Endothelial cell of umbilical vein (primary cell): ENCODE data around the gene PXK. TPM values are rescaled to one million over a fixed set of nuclear protein-coding genes. Genes with fewer than 3 reads are reported as not detected.
A peak's percentile ranks its signal among the peaks of the same experiment; 100 is the strongest.

Experiments
- BruUV-seq: library from RNA; stranded (reverse); fragments of 400-500 nt; replicated peaks from 2 replicates; lab custom pipeline; 2021; lab: Mats Ljungman, UMichigan
- CTCF ChIA-PET: fragments of 300-600, 350-600 bp; sonication (Branson Sonifier 250); formaldehyde crosslinking; loops from one replicate; lab custom pipeline; 2021; ENCODE audit warnings: antibody characterized with exemption, inconsistent platforms; lab: Charles Lee
- POLR2A ChIA-PET: fragments of 300-600, 350-600 bp; sonication (Branson Sonifier 250); formaldehyde crosslinking; loops from one replicate; lab custom pipeline; 2021; ENCODE audit warnings: antibody characterized with exemption, inconsistent platforms; lab: Charles Lee
- DNase-seq: peaks from one replicate; pipeline ENCODE4 v3.0.0-alpha.2; 2011; ENCODE audit warnings: low read depth, low spot score
- FAIRE-seq: peaks from 2 replicates; lab custom pipeline; 2011; peaks lifted over from hg19 to GRCh38; lab: Jason Lieb, UNC
- H2AFZ ChIP-seq: 2 replicates; pipeline ENCODE4 v1.6.0; 2012; ENCODE audit warnings: low read depth, low read length, control low read depth, inconsistent platforms
- H3K27ac ChIP-seq: 2 replicates; pipeline ENCODE4 v1.5.1; 2011; ENCODE audit warnings: low read depth, mild to moderate bottlenecking, control low read depth, low read length, moderate library complexity; ENCODE audit not compliant: insufficient read depth
- H3K27me3 ChIP-seq, 2 experiments: 2 replicates each; pipeline versions ENCODE4 v1.6.0 to v1.6.1; 2011; ENCODE audit warnings: low read length in 2 of 2, mixed read lengths in 1 of 2; ENCODE audit not compliant: control insufficient read depth in 2 of 2, insufficient read depth in 2 of 2
- H3K36me3 ChIP-seq, 2 experiments: 2 replicates in 1 of 2; 3 replicates in 1 of 2; pipeline ENCODE4 v1.5.1; 2011; ENCODE audit warnings: low read length in 2 of 2, mild to moderate bottlenecking in 1 of 2, moderate library complexity in 1 of 2; ENCODE audit not compliant: control insufficient read depth in 2 of 2, insufficient read depth in 2 of 2; ENCODE audit errors: extremely low read depth in 1 of 2
- H3K4me1 ChIP-seq: 3 replicates; pipeline ENCODE4 v1.5.1; 2011; ENCODE audit warnings: mild to moderate bottlenecking, low read length; ENCODE audit not compliant: control insufficient read depth, insufficient read depth; ENCODE audit errors: extremely low read depth
- H3K4me2 ChIP-seq: 2 replicates; pipeline ENCODE4 v1.6.1; 2011; ENCODE audit warnings: low read length, control low read depth, mixed read lengths; ENCODE audit not compliant: insufficient read depth
- H3K4me3 ChIP-seq, 3 experiments: fragments of 200-600 bp in 1 of 3; sonication (generic), shearing (Covaris generic) in 1 of 3; replicated peaks in 1 of 3; 2 replicates each; pipeline ENCODE4 v1.5.1; 2011 to 2016; ENCODE audit warnings: control low read depth in 3 of 3, low read length in 3 of 3, mild to moderate bottlenecking in 2 of 3, inconsistent platforms in 1 of 3, low read depth in 1 of 3, moderate library complexity in 1 of 3; ENCODE audit not compliant: insufficient read depth in 1 of 3
- H3K79me2 ChIP-seq: 2 replicates; pipeline ENCODE4 v1.6.0; 2012; ENCODE audit warnings: low read length, inconsistent platforms; ENCODE audit not compliant: control insufficient read depth, insufficient read depth
- H3K9ac ChIP-seq: replicated peaks from 2 replicates; pipeline ENCODE3; 2011; ENCODE audit warnings: low read length, control low read depth; ENCODE audit not compliant: insufficient read depth; ENCODE audit errors: extremely low read depth
- H3K9me1 ChIP-seq: replicated peaks from 3 replicates; pipeline ENCODE4 v1.6.0; 2011; ENCODE audit warnings: mild to moderate bottlenecking, low read length; ENCODE audit not compliant: control insufficient read depth, insufficient read depth; ENCODE audit errors: extremely low read depth
- H3K9me3 ChIP-seq: replicated peaks from 2 replicates; pipeline ENCODE4 v1.5.1; 2012; ENCODE audit warnings: low read length, inconsistent platforms; ENCODE audit not compliant: control insufficient read depth, insufficient read depth
- H4K20me1 ChIP-seq: replicated peaks from 2 replicates; pipeline ENCODE3; 2011; ENCODE audit warnings: mild to moderate bottlenecking, low read length; ENCODE audit not compliant: control insufficient read depth, insufficient read depth; ENCODE audit errors: extremely low read depth
- EZH2 ChIP-seq: IDR thresholded peaks from 2 replicates; pipeline ENCODE4 v1.6.1; 2012; ENCODE audit warnings: borderline replicate concordance, low read depth, mild to moderate bottlenecking, moderate library complexity, low read length, inconsistent platforms; ENCODE audit not compliant: severe bottlenecking
- FOS ChIP-seq: IDR thresholded peaks from 2 replicates; pipeline ENCODE4 v1.6.1; 2011; ENCODE audit warnings: mild to moderate bottlenecking, low read length, moderate library complexity, borderline replicate concordance; ENCODE audit not compliant: insufficient read depth
- GATA2 ChIP-seq: IDR thresholded peaks from 2 replicates; pipeline ENCODE4 v1.7.0; 2011; ENCODE audit warnings: low read depth, mild to moderate bottlenecking, moderate library complexity, mixed read lengths, low read length; ENCODE audit not compliant: insufficient read length, insufficient read depth
- JUN ChIP-seq: IDR thresholded peaks from 2 replicates; pipeline ENCODE4 v1.6.1; 2011; ENCODE audit warnings: borderline replicate concordance, low read depth; ENCODE audit not compliant: insufficient read length, insufficient read depth
- MYC ChIP-seq: IDR thresholded peaks from one replicate; pipeline ENCODE4 v1.6.1; 2011; ENCODE audit warnings: mild to moderate bottlenecking, low read depth, low read length
- POLR2A ChIP-seq: IDR thresholded peaks from 2 replicates; pipeline ENCODE4 v1.6.1; 2012; ENCODE audit warnings: low read depth, mild to moderate bottlenecking, control low read depth, low read length
- POLR2AphosphoS5 ChIP-seq: IDR thresholded peaks from 2 replicates; pipeline ENCODE4 v1.6.1; 2012; ENCODE audit warnings: low read depth, mild to moderate bottlenecking, control low read depth, low read length, moderate library complexity; ENCODE audit not compliant: insufficient read depth
- dilution Hi-C: fragments of 300-500 bp; cut with MboI; formaldehyde crosslinking; loops from one replicate; pipeline ENCODE4 v1.15.0; 2019; ENCODE audit warnings: low sequenced_read_pairs; ENCODE audit not compliant: extremely low pct_ligation_motif_present
- intact Hi-C: fragments of 100-400 bp; cut with micrococcal nuclease; formaldehyde crosslinking; loops from one replicate; pipeline ENCODE4 v1.10.0; 2022
- polyA plus RNA-seq, 4 experiments: library from polyadenylated mRNA; depleted of rRNA in 3 of 4; stranded (reverse) in 3 of 4; unstranded in 1 of 4; fragments of >200 nt; gene quantifications; 2 replicates each; pipeline versions ENCODE4 v1.2.1 to v1.2.3, GENCODE V29; 2011 to 2012; ENCODE audit warnings: missing spikeins in 1 of 4
- total RNA-seq: library from RNA; stranded (reverse); gene quantifications from 2 replicates; pipeline ENCODE4 v1.2.3, GENCODE V29; 2021
- TF ChIP-seq, protein P1 (sequence below), 2 donors: IDR thresholded peaks; 1 replicate in 1 of 2; 2 replicates in 1 of 2; pipeline ENCODE4 v1.5.1; 2011; ENCODE audit warnings: low read length in 2 of 2, mild to moderate bottlenecking in 2 of 2, moderate library complexity in 2 of 2, control low read depth in 1 of 2, inconsistent platforms in 1 of 2, low read depth in 1 of 2; ENCODE audit not compliant: insufficient read depth in 1 of 2; ENCODE audit errors: extremely low read depth in 1 of 2
- TF ChIP-seq, protein P2 (sequence below): IDR thresholded peaks from 2 replicates; pipeline ENCODE4 v1.6.1; 2011; ENCODE audit not compliant: insufficient read depth, insufficient read length

The PXK gene
- total and polyA plus RNA-seq, 2 donors (not counting 3 experiments of a cell fraction or from before 2014, with no cell fraction given): 11.3 to 14.6 TPM

DNA sequence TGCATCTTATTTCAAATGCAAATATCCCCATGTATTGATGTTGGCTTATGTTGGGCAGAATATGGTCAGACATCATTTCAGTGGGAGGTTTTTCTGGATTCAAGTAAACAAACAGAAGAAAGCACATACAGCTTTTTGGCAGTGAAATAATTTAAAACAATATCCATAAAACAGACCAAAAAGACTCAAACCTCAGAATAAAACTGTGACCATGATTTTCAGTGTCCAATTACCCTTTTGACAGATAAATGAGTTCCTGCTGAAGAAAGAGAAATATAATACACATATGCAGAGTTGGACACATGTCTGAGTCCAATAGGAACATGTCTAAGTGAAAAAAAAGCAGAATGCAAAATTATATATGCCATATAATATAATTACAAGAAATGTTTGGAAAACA lies 39.1 kb downstream of the PXK start:
- DNase-seq (no peak), FAIRE-seq (no peak)
- no TSS peak for BruUV-seq
- TF ChIP-seq, protein P1, sequence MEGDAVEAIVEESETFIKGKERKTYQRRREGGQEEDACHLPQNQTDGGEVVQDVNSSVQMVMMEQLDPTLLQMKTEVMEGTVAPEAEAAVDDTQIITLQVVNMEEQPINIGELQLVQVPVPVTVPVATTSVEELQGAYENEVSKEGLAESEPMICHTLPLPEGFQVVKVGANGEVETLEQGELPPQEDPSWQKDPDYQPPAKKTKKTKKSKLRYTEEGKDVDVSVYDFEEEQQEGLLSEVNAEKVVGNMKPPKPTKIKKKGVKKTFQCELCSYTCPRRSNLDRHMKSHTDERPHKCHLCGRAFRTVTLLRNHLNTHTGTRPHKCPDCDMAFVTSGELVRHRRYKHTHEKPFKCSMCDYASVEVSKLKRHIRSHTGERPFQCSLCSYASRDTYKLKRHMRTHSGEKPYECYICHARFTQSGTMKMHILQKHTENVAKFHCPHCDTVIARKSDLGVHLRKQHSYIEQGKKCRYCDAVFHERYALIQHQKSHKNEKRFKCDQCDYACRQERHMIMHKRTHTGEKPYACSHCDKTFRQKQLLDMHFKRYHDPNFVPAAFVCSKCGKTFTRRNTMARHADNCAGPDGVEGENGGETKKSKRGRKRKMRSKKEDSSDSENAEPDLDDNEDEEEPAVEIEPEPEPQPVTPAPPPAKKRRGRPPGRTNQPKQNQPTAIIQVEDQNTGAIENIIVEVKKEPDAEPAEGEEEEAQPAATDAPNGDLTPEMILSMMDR (IDR thresholded peaks at IDR 0.05; ENCODE audit: extremely low read depth in 1 of 2, insufficient read depth in 1 of 2, low read depth in 1 of 2, low read length in 2 of 2): no peak
- no peak for TF ChIP-seq GATA2
- Histone ChIP-seq H3K4me2 (no peak overlapping the region), H3K36me3 (peaks cover 0 to 2% of the 10 kb centered on the region in 2 experiments), H3K9me3 (no peaks in the 10 kb centered on the region), H3K9me1 (no peaks in the 10 kb centered on the region), H2AFZ (no peak overlapping the region), H4K20me1 (no peaks in the 10 kb centered on the region), H3K79me2 (no peaks in the 10 kb centered on the region), H3K27me3 (no peaks in the 10 kb centered on the region), H3K4me3 (no peak overlapping the region), H3K4me1 (no peaks in the 10 kb centered on the region), H3K9ac (no peak overlapping the region), H3K27ac (no peak overlapping the region)
- dilution Hi-C loops: no loop called here
- intact Hi-C loops: no loop called here
- ChIA-PET POLR2A (no interaction called here), CTCF (no interaction called here)

- FAIRE-seq (peak; percentile 57), DNase-seq (no peak)
- CTCF ChIA-PET: interaction anchor here (0.9 kb wide), 1 partner anchor 9 kb away, joined by 4 read pairs; no protein-coding TSS in a partner anchor
- dilution Hi-C loops: no loop called here
- BruUV-seq: no TSS peak
- intact Hi-C loops: no loop called here
- Histone ChIP-seq H3K79me2 (no peaks in the 10 kb centered on the region), H3K4me2 (no peak overlapping the region), H3K27ac (no peak overlapping the region), H4K20me1 (no peaks in the 10 kb centered on the region), H3K36me3 (peaks cover 0 to 2% of the 10 kb centered on the region in 2 experiments), H3K9me3 (no peaks in the 10 kb centered on the region), H3K9me1 (no peaks in the 10 kb centered on the region), H3K27me3 (no peaks in the 10 kb centered on the region), H2AFZ (no peak overlapping the region), H3K4me1 (no peaks in the 10 kb centered on the region), H3K4me3 (no peak overlapping the region), H3K9ac (no peak overlapping the region)
- TF ChIP-seq MYC (no peak), POLR2A (no peak), JUN (no peak), POLR2AphosphoS5 (no peak), EZH2 (no peak), GATA2 (no peak), FOS (no peak)
- TF ChIP-seq, protein P2, sequence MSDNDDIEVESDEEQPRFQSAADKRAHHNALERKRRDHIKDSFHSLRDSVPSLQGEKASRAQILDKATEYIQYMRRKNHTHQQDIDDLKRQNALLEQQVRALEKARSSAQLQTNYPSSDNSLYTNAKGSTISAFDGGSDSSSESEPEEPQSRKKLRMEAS: no peak
- TF ChIP-seq, protein P1 (IDR thresholded peaks at IDR 0.05; ENCODE audit: extremely low read depth in 1 of 2, insufficient read depth in 1 of 2, low read depth in 1 of 2, low read length in 2 of 2): no peak
- POLR2A ChIA-PET: no interaction called here
Observed at GRCh38 chr3:58375254-58375653, 42.6 kb downstream of the PXK start.
